A673 (cell line): ENCODE data around the gene EFR3B.

Experiments
- CTCF ChIP-seq: fragments of 300-800, 200-600 bp; sonication (generic); conservative IDR thresholded peaks from 2 replicates; pipeline ENCODE4 v1.5.1; 2017; ENCODE audit warnings: low read depth, mild to moderate bottlenecking, antibody characterized with exemption, low read length, moderate library complexity, mixed read lengths
- EZH2 ChIP-seq: fragments of 200-600 bp; sonication (generic); IDR thresholded peaks from 2 replicates; pipeline ENCODE4 v1.6.1; 2017; ENCODE audit warnings: borderline replicate concordance, low read depth, mild to moderate bottlenecking, mixed read lengths, antibody characterized with exemption, low read length; ENCODE audit not compliant: poor library complexity, severe bottlenecking

DNA sequence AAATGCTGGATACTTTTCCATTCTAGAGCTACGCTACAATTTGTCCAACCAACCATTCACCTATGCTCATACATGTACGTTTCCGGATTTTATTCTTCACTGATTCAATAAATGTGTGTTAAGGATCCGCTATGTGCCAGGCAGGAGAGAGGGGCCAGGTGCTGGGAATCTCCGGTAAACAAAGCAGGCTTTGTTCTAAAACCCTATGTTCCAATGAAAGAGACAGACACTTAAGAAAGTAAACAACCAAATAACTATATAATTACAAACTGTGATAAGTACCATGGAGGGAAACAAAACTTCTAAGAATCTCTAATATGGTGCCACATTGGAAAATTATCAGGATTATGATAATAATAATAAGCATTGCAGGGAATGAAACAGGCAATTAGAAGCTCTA lies 148.7 kb downstream of the EFR3B start:
- TF ChIP-seq CTCF (no peak), EZH2 (no peak)
